Osteoblast (primary cell): Measurements from ENCODE around the gene MDC1. TPM values are rescaled to one million over a fixed set of nuclear protein-coding genes. Genes with fewer than 3 reads are reported as not detected.

Experiments used
- DNase-seq: peaks from one replicate; pipeline ENCODE4 v3.0.0; 2011; ENCODE audit warnings: low spot score, mixed read lengths; ENCODE audit not compliant: insufficient read length; ENCODE audit errors: missing footprints
- H2AFZ ChIP-seq: 2 replicates; pipeline ENCODE4 v1.6.0; 2011; ENCODE audit warnings: mild to moderate bottlenecking, low read length
- H3K27ac ChIP-seq: 2 replicates; pipeline ENCODE4 v1.5.1; 2011; ENCODE audit warnings: mild to moderate bottlenecking, low read depth, low read length, moderate library complexity
- H3K27me3 ChIP-seq: 2 replicates; pipeline ENCODE4 v1.6.0; 2012; ENCODE audit warnings: mild to moderate bottlenecking, control low read depth, inconsistent platforms, low read length, moderate library complexity; ENCODE audit not compliant: insufficient read depth
- H3K36me3 ChIP-seq: 2 replicates; pipeline ENCODE4 v1.5.1; 2011; ENCODE audit warnings: mild to moderate bottlenecking, low read length, control low read depth, moderate library complexity; ENCODE audit not compliant: insufficient read depth
- H3K4me1 ChIP-seq: 2 replicates; pipeline ENCODE4 v1.5.1; 2011; ENCODE audit warnings: mild to moderate bottlenecking, low read length, control low read depth, moderate library complexity; ENCODE audit not compliant: insufficient read depth
- H3K4me2 ChIP-seq: 2 replicates; pipeline ENCODE4 v1.6.0; 2011; ENCODE audit warnings: mild to moderate bottlenecking, low read length; ENCODE audit not compliant: insufficient read depth
- H3K4me3 ChIP-seq: fragments of 200-600 bp; sonication (generic); 3 replicates; pipeline ENCODE4 v1.5.1; 2012; ENCODE audit warnings: mild to moderate bottlenecking, low read length, inconsistent platforms; ENCODE audit not compliant: insufficient read depth
- H3K79me2 ChIP-seq: 2 replicates; pipeline ENCODE4 v1.6.0; 2012; ENCODE audit warnings: mild to moderate bottlenecking, low read length, control low read depth, inconsistent platforms; ENCODE audit not compliant: insufficient read depth
- H3K9me3 ChIP-seq: 2 replicates; pipeline ENCODE4 v1.5.1; 2011; ENCODE audit warnings: low read depth, low read length, control low read depth
- H4K20me1 ChIP-seq: 2 replicates; pipeline ENCODE4 v1.6.0; 2012; ENCODE audit warnings: mild to moderate bottlenecking, low read length, control low read depth; ENCODE audit not compliant: insufficient read depth
- CTCF ChIP-seq: IDR thresholded peaks from 2 replicates; pipeline ENCODE4 v1.5.1; 2011; ENCODE audit warnings: mild to moderate bottlenecking, low read depth, low read length, moderate library complexity; ENCODE audit errors: extremely low read depth
- total RNA-seq: library from RNA; depleted of rRNA; stranded (reverse); fragments of >200 nt; gene quantifications from 2 replicates; pipeline ENCODE4 v1.2.3, GENCODE V29; 2012

The MDC1 gene
- total RNA-seq, 1 donor, result 5.1 TPM

- H3K4me2 ChIP-seq, result peak overlapping the region; percentile 96
- H3K36me3 ChIP-seq, result peaks cover 68% of the 10 kb centered on the region
- peaks cover 62% of the 10 kb centered on the region for H4K20me1 ChIP-seq
- no peak overlapping the region for H2AFZ ChIP-seq
- peaks cover 40% of the 10 kb centered on the region for H3K4me1 ChIP-seq
- peaks cover 72% of the 10 kb centered on the region for H3K79me2 ChIP-seq
- peak overlapping the region; percentile 48 for H3K4me3 ChIP-seq
- peak overlapping the region; percentile 45 for H3K27ac ChIP-seq
- no peaks in the 10 kb centered on the region for H3K27me3 ChIP-seq
- peak; percentile 95 for DNase-seq
- peak; percentile 85 for TF ChIP-seq CTCF
- no peaks in the 10 kb centered on the region for H3K9me3 ChIP-seq
Observed at GRCh38 chr6:30678964-30679726, 37.9 kb downstream of the MDC1 start.

- Histone ChIP-seq H3K4me3 (no peak overlapping the region), H3K79me2 (peaks cover 59% of the 10 kb centered on the region), H3K27me3 (no peaks in the 10 kb centered on the region), H4K20me1 (peaks cover 46% of the 10 kb centered on the region), H3K9me3 (no peaks in the 10 kb centered on the region), H3K4me1 (peaks cover 29% of the 10 kb centered on the region), H3K36me3 (peaks cover 55% of the 10 kb centered on the region), H3K4me2 (no peak overlapping the region), H2AFZ (no peak overlapping the region), H3K27ac (no peak overlapping the region)
- DNase-seq, result peak; percentile 60
- no peak for TF ChIP-seq CTCF
Observed at GRCh38 chr6:30676660-30677285, 40.3 kb downstream of the MDC1 start.

GRCh38 chr6:30672445-30673253, 44.4 kb downstream of the MDC1 start, which contains the start of gene DHX16:
TSS of gene DHX16 (minus strand) at chr6:30673006. CDS start at chr6:30672841, 165 bp downstream.
- peak; percentile 95 for DNase-seq
- H4K20me1 ChIP-seq, result peaks cover 22% of the 10 kb centered on the region
- H3K27ac ChIP-seq, result peak within 1 kb of the TSS; percentile 70

More at GRCh38 chr6:30672445-30673253, 44.4 kb downstream of the MDC1 start, which contains the start of gene DHX16:
- H3K4me3 ChIP-seq, result peak within 1 kb of the TSS; percentile 92
- H3K9me3 ChIP-seq, result no peaks in the 10 kb centered on the region
- peaks cover 10% of the 10 kb centered on the region for H3K4me1 ChIP-seq
- H3K36me3 ChIP-seq, result peaks cover 37% of the 10 kb centered on the region
- H2AFZ ChIP-seq, result peak within 1 kb of the TSS; percentile 83
- peaks cover 43% of the 10 kb centered on the region for H3K79me2 ChIP-seq
- peak within 1 kb of the TSS; percentile 93 for H3K4me2 ChIP-seq
- no peaks in the 10 kb centered on the region for H3K27me3 ChIP-seq
- peak; percentile 99 for TF ChIP-seq CTCF
